DMS79 treated with DMSO at 0.1 percent for 48 hours (cell line): ENCODE measurements around the gene SLC16A11.

ENCODE experiments used
- DNase-seq: peaks from one replicate; lab custom pipeline; 2025; lab: John Stamatoyannopoulos, UW

The SLC16A11 gene

GRCh38 chr17:7025245-7025644, 18.6 kb downstream of the SLC16A11 start:
- no peak for DNase-seq

GRCh38 chr17:7024402-7024785, 19.5 kb downstream of the SLC16A11 start:
- no peak for DNase-seq

GRCh38 chr17:7023576-7024401, 20.1 kb downstream of the SLC16A11 start:
- DNase-seq, result no peak

GRCh38 chr17:7022781-7023571, 20.9 kb downstream of the SLC16A11 start, which contains the start of gene BCL6B:
Gene BCL6B (plus strand): TSS chr17:7023050. CDS start chr17:7023672, 622 bp downstream.
- no peak for DNase-seq

- DNase-seq, result peak; percentile 81
Observed at GRCh38 chr17:7021993-7022778, 21.7 kb downstream of the SLC16A11 start.

- DNase-seq, result no peak
Observed at GRCh38 chr17:7020894-7021664, 22.8 kb downstream of the SLC16A11 start.

GRCh38 chr17:7019839-7020519, 23.9 kb downstream of the SLC16A11 start:
- DNase-seq, result peak; percentile 56

GRCh38 chr17:7019367-7019766, 24.5 kb downstream of the SLC16A11 start:
- no peak for DNase-seq

GRCh38 chr17:7018331-7018964, 25.4 kb downstream of the SLC16A11 start:
- DNase-seq, result no peak

- DNase-seq, result no peak
Observed at GRCh38 chr17:7017827-7018200, 26.1 kb downstream of the SLC16A11 start.

- no peak for DNase-seq
Observed at GRCh38 chr17:7016886-7017826, 26.7 kb downstream of the SLC16A11 start.

GRCh38 chr17:7016418-7016817, 27.5 kb downstream of the SLC16A11 start:
- DNase-seq, result no peak

GRCh38 chr17:7014995-7015958, 28.6 kb downstream of the SLC16A11 start:
- DNase-seq, result no peak

- peak; percentile 95 for DNase-seq
Observed at GRCh38 chr17:7014261-7014994, 29.5 kb downstream of the SLC16A11 start.

GRCh38 chr17:7011942-7012254, 32.0 kb downstream of the SLC16A11 start:
- no peak for DNase-seq

- no peak for DNase-seq
Observed at GRCh38 chr17:7011415-7011814, 32.5 kb downstream of the SLC16A11 start.

GRCh38 chr17:7010523-7010922, 33.4 kb downstream of the SLC16A11 start:
- DNase-seq, result no peak

GRCh38 chr17:7007143-7007542, 36.7 kb downstream of the SLC16A11 start:
- no peak for DNase-seq
